NCI-H1694 treated with DMSO at 0.1 percent for 48 hours (cell line): ENCODE data around the gene RPL39L.
A peak's percentile ranks its signal among the peaks of the same experiment; 100 is the strongest.
"Not testable (repeated sequence)": the region's sequence is repeated elsewhere in the genome, so short reads cannot be mapped to it uniquely, and the experiment has no call there.

ENCODE experiments used
- DNase-seq: peaks from one replicate; lab custom pipeline; 2025; lab: John Stamatoyannopoulos, UW

The RPL39L gene

DNA sequence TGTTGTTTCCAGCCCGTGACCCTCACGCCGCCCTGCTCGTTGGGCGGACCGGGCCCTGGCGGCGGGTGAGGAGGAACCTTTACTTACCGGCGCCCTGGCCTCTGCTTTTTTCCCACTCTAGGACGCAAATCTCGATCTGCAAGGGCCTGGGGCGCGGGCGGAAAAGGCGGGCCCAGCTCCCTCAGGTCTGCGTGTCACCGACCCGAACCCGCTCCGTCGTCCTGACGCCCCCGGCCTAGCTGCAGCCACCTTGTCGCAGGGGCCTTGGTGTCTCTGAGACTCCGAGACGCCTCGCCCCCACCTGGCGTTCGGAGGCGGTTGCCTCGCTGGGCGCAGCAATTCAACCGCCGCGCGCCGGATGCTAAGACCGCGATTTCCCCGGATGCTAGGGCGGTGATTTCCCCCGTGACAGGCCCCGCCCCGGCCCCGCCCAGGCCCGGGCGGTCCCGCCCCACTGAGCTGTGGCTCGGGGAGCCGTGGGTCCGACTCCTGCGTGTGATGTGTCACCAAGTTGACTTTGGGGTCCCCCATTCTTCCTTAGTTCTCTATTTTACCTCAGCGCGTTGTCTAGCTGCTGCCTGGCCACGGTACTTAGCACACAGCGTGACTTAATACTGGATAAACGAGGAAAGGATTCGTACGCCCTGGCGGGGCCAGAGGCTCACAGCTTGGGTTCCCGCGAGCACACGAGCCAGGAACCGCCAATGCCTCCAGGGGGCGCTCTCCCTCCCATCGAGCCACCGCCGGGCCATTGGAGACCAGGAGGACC is at the start of gene RPL39L:
Gene RPL39L (minus strand): TSS at position 371 of the 769 bp plus-strand sequence. CDS start 18,196 bp downstream, outside the sequence.
- DNase-seq, result peak; percentile 8

DNA sequence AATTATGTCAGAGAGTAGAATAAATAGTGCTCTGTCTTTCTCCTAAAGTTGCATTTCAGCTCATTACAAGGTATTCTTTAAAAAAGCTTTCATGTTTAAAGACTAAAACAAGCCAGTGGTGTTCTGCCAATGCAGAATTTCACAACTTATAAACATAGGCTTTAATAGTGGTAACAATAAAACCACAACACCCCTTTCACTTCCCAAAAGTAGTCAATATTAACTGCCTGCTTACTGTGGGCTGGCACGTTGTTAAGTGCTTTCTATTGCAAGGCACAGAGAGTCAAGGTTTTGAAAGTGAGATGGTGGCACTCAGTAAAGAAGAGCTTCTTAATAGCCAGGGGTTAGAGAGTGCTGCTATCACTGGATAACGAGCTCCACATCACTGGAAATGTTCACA is 49.6 kb upstream of the RPL39L start:
- DNase-seq, result no peak

- DNase-seq, result no peak
Measured at GRCh38 chr3:187186801-187187421, 47.6 kb upstream of the RPL39L start.

- DNase-seq, result no peak
Measured at GRCh38 chr3:187186375-187186774, 47.1 kb upstream of the RPL39L start.

DNA sequence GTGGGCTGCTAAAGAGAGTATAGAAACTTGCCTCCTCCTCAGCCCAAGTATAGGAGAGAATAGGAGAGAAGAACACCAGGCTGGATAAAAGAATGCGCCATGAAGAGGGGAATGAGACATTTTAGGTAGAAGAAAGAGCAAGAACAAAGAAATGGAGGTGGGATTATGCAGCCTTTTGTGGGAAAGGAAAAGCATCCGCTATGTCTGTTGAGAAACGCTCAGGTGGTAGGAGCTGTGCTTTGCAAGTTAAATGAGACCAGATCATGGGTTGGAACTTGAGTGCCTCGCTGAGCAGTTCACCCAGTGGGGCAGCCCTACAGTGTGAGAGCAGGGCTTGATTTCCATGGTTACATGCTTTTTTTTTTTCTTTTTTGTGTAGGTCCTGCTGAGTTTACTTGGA is 46.5 kb upstream of the RPL39L start:
- no peak for DNase-seq

DNA sequence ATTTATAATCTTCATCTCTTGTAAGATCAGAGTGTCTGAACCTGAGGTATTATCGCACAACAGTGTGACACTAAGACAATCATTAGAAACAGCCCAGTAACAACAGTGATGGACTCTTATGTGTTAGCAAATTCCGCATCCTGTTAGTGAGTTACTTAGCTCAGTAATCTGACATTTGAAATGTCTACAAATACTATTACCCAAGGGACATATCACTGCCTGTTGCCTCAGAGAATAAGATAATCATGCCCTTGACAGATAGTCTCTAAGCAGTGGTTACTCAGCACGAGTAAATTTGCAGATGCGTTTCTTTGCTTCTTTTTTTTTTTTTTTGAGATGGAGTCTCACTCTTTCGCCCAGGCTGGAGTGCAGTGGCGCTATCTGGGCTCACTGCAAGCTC is 44.6 kb upstream of the RPL39L start:
- no peak for DNase-seq

- no peak for DNase-seq
Measured at GRCh38 chr3:187183210-187183862, 44.0 kb upstream of the RPL39L start.

- no peak for DNase-seq
Measured at GRCh38 chr3:187181454-187182170, 42.3 kb upstream of the RPL39L start.

- DNase-seq, result no peak
Measured at GRCh38 chr3:187172929-187173328, 33.6 kb upstream of the RPL39L start.

DNA sequence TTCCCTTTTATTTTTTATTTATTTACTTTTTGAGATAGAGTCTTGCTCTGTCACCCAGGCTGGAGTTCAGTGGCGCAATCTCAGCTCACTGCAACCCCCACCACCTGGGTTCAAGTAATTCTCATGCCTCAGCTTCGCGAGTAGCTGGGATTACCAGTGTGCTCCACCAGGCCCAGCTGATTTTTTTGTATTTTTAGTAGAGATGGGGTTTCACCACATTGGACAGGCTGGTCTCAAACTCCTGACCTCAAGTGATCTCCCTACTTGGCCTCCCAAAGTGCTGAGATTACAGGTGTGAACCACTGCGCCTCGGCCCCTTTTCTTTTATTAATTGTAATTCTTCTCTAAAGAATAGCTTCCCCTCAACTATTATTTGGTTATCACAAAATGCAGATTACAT is 31.6 kb upstream of the RPL39L start:
- not testable (repeated sequence) for DNase-seq

DNA sequence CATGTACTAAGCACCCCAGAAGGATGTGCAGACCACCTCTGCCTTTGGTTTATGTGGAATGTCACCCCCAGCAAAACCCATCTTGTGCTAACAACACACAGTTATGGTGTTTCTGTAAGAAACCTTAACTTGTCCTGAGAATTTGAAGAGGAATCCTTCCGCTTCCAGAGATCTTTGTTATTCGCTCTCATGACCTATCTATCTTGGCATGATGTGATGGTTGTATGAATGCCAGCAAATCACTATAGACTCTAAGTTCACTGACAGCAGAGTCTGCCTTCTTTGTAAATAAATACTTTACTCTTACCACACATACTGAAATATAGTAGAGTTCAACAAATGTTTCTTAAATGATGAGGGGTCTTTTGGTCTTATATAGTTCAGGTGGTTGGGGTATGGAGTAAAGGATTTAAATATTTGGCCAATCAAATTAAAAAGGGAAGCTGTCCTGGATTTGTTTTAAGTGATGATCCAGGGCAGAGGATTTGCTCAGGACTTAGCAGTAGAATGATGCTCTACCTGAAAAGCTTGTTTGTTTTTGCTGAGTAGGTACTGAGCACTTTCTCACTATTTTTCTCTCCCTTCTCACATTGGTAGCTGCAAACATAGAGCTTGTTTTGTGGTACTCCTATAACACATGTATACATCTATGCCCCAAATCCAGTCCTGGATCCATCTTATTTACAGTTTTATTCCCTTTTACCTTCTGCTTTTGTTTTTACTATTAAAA is 30.1 kb upstream of the RPL39L start:
- no peak for DNase-seq

GRCh38 chr3:187167777-187168176 is 28.5 kb upstream of the RPL39L start:
- DNase-seq, result no peak

DNA sequence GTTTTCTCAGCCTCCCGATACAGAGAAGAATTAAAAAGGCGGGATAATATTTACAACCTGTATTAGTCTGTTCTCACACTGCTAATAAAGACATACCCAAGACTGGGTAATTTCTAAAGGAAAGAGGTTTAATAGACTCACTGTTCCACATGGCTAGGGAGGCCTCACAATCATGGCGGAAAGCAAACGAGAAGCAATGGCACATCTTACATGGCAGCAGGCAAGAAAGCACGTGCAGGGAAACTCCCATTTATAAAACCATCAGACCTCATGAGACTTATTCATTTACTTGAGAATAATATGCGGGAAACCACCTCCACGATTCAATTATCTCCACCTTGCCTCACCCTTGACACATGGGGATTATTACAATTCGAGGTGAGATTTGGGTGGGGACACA is 27.5 kb upstream of the RPL39L start:
- DNase-seq, result no peak

DNA sequence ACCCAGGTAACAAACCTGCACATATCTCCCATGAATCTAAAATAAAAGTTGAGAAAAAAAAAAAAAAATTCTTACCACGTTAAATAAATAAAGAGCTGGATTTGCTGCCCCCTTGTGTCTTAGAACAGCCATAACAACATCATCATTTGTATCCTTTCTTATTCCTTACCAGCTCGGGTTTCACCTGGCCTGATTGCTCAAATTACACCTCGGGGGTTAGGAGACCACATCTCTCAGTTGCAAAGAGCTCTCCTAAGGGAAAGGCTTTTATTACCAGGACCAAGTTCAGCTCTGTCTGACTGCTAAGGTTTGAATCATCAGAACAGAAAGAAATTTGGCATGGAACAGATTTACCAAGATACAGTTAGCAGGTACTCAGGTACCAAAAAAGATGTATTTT is 25.8 kb upstream of the RPL39L start:
- DNase-seq, result peak; percentile 61

- no peak for DNase-seq
Measured at GRCh38 chr3:187162265-187162953, 23.1 kb upstream of the RPL39L start.

GRCh38 chr3:187161556-187161955 is 22.3 kb upstream of the RPL39L start:
- no peak for DNase-seq

DNA sequence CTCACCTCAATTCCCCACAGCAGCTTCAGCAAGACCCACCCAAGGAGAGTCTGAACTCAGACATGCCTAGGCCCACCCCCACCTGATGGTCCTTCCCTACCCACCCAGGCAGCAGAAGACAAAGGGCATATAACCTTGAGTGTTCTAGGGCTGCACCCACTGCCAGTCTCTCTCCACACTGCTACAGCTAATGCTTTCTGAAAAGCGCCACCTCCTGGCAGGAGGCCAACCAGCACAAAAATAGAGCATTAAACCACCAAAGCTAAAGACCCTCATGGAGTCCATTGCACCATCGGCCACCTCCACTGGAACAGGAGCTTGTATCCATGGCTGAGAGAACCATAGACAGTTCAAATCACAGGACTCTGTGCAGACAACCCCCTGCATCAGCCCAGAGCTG is 11.3 kb upstream of the RPL39L start:
- no peak for DNase-seq

DNA sequence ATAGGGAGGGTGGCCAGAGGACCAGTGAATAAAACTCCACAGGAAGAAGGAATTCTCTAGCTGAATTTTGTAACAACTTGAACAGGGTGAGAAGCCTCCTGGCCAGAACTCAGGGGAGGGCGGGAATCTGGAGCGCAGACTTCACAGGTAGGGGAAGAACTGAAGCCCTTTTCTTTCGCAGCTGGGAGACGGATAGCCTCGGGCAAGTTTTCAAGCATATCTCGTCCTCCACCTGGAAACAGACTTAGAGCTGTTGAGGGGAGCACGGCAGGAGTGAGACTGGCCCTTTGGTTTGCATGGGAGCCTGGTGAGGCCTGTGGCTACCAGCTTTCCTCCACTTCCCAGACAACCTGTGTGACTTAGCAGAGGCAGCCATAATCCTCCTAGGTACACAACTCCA is 10.9 kb upstream of the RPL39L start:
- no peak for DNase-seq

DNA sequence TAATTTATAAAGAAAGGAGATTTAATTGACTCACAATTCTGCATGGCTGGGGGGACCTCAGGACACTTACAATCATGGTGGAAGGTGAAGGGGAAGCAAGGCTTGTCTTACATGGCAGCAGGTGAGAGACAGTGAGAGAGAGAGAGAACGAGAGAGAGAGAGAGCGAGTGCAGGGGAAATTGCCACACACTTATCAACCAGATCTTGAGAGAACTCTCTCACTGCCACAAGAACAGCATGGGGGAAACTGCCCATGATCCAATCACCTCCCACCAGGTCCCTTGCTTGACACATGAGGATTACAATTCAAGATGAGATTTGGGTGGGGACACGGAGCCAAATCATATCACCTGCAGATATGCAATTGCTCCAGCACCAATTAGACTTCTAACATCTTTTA is 7.1 kb upstream of the RPL39L start:
- DNase-seq, result no peak

GRCh38 chr3:187145149-187145895 is 6.0 kb upstream of the RPL39L start:
- no peak for DNase-seq

DNA sequence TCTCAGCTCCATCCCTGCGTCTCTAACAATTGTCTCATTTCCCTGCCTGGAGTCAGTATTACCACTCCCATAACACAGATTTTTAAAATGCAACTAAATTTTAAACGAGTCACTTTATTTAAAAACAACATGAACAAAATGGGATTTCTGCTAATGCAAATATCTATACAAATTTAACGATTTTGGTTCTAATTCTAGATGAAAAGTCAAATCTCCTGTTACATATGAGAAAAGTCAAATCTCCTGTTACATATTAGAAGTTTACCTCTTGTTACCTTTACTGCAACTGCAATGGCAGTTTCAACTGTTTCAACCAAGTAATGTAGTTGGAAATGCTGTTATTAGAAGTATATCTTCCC is 578 bp upstream of the RPL39L start:
- DNase-seq, result no peak
